ENCODE data around the gene YJEFN3.

YJEFN3 gene

GRCh38 chr19:19502281-19502680 lies 26.4 kb upstream of the YJEFN3 start:
- H3K4me3 ChIP-seq (ENCODE audit: low read depth, low read length): no peak overlapping the region
- no peak for DNase-seq (ENCODE audit: low read depth)
- TF ChIP-seq CTCF (IDR thresholded peaks at IDR 0.05; ENCODE audit: low read depth, low read length): no peak
- no peak for TF ChIP-seq MYC (IDR thresholded peaks at IDR 0.05; ENCODE audit: low read depth, low read length)
- no peak for TF ChIP-seq POLR2A (IDR thresholded peaks at IDR 0.05; ENCODE audit: extremely low read depth, insufficient read length)
- TF ChIP-seq MAX (IDR thresholded peaks at IDR 0.05; ENCODE audit: low read depth, low read length): no peak

- TF ChIP-seq MYC (IDR thresholded peaks at IDR 0.05; ENCODE audit: low read depth, low read length) (no peak), CTCF (IDR thresholded peaks at IDR 0.05; ENCODE audit: low read depth, low read length) (no peak), POLR2A (IDR thresholded peaks at IDR 0.05; ENCODE audit: extremely low read depth, insufficient read length) (no peak), MAX (IDR thresholded peaks at IDR 0.05; ENCODE audit: low read depth, low read length) (no peak)
- no peak overlapping the region for H3K4me3 ChIP-seq (ENCODE audit: low read depth, low read length)
- no peak for DNase-seq (ENCODE audit: low read depth)
These were observed 25.7 kb upstream of the YJEFN3 start for GRCh38 chr19:19502808-19503602.

- no peak for DNase-seq (ENCODE audit: low read depth)
- H3K4me3 ChIP-seq (ENCODE audit: low read depth, low read length): no peak overlapping the region
- TF ChIP-seq POLR2A (IDR thresholded peaks at IDR 0.05; ENCODE audit: extremely low read depth, insufficient read length) (no peak), MYC (IDR thresholded peaks at IDR 0.05; ENCODE audit: low read depth, low read length) (no peak), MAX (IDR thresholded peaks at IDR 0.05; ENCODE audit: low read depth, low read length) (no peak)
These were observed 23.7 kb upstream of the YJEFN3 start for GRCh38 chr19:19504754-19505668.

- H3K4me3 ChIP-seq (ENCODE audit: low read depth, low read length): no peak overlapping the region
- DNase-seq (ENCODE audit: low read depth): no peak
- no peak for TF ChIP-seq CTCF (IDR thresholded peaks at IDR 0.05; ENCODE audit: low read depth, low read length)
- no peak for TF ChIP-seq MYC (IDR thresholded peaks at IDR 0.05; ENCODE audit: low read depth, low read length)
- no peak for TF ChIP-seq MAX (IDR thresholded peaks at IDR 0.05; ENCODE audit: low read depth, low read length)
- TF ChIP-seq POLR2A (IDR thresholded peaks at IDR 0.05; ENCODE audit: extremely low read depth, insufficient read length): no peak
These were observed 22.9 kb upstream of the YJEFN3 start for GRCh38 chr19:19505669-19506326.

- no peak overlapping the region for H3K4me3 ChIP-seq (ENCODE audit: low read depth, low read length)
- no peak for DNase-seq (ENCODE audit: low read depth)
- TF ChIP-seq MYC (IDR thresholded peaks at IDR 0.05; ENCODE audit: low read depth, low read length) (no peak), CTCF (IDR thresholded peaks at IDR 0.05; ENCODE audit: low read depth, low read length) (no peak), MAX (IDR thresholded peaks at IDR 0.05; ENCODE audit: low read depth, low read length) (no peak), POLR2A (IDR thresholded peaks at IDR 0.05; ENCODE audit: extremely low read depth, insufficient read length) (no peak)
These were observed 22.1 kb upstream of the YJEFN3 start for GRCh38 chr19:19506592-19506991.

Measured in NB4 (cell line).